Testis (tissue), 3 donors: ENCODE data around the gene ADAMTS12. TPM values are rescaled to one million over a fixed set of nuclear protein-coding genes. Genes with fewer than 3 reads are reported as not detected.

Experiments used
- DNase-seq: peaks from one replicate; pipeline ENCODE4 v3.0.0-alpha.2; 2019
- H3K27ac ChIP-seq, 2 donors: fragments of 200-600 bp; sonication (generic); one replicate each; pipeline ENCODE4 v1.5.1; 2019
- H3K27me3 ChIP-seq: fragments of 200-600 bp; sonication (generic); one replicate; pipeline ENCODE4 v1.5.1; 2019
- H3K36me3 ChIP-seq: fragments of 200-600 bp; sonication (generic); one replicate; pipeline ENCODE4 v1.5.1; 2017; ENCODE audit warnings: low read depth; ENCODE audit errors: missing control alignments
- H3K4me1 ChIP-seq: fragments of 200-600 bp; sonication (generic); one replicate; pipeline ENCODE4 v1.5.1; 2019
- H3K4me3 ChIP-seq, 2 donors: fragments of 200-600 bp; sonication (generic); one replicate each; pipeline ENCODE4 v1.5.1; 2017 to 2019
- H3K9me3 ChIP-seq: fragments of 200-600 bp; sonication (generic); one replicate; pipeline ENCODE4 v1.5.1; 2017
- CTCF ChIP-seq, 3 experiments: fragments of 450-650 bp in 2 of 3; fragments of 200-600 bp in 1 of 3; sonication (generic) in 1 of 3; IDR thresholded peaks; one replicate each; pipeline ENCODE4 v1.5.1; 2016 to 2019; ENCODE audit warnings: antibody characterized with exemption in 3 of 3, mild to moderate bottlenecking in 2 of 3, moderate library complexity in 1 of 3
- POLR2A ChIP-seq: fragments of 450-650 bp; IDR thresholded peaks from one replicate; pipeline ENCODE4 v1.6.1; 2017; ENCODE audit warnings: antibody characterized with exemption, mild to moderate bottlenecking, moderate library complexity
- WGBS, 2 donors: methylation state at CpG; one replicate each; pipeline ENCODE4 v1.1.5; 2018; 5-methylcytosine and 5-hydroxymethylcytosine counted together
- intact Hi-C: fragments of 100-400 bp; cut with DNase I; formaldehyde crosslinking; loops from one replicate; pipeline ENCODE4 v1.15.1; 2023; ENCODE audit warnings: low total_unique reads
- polyA plus RNA-seq: library from polyadenylated mRNA; stranded (reverse); fragments of 350-450 nt; fragmentation: Illumina TruSeq; extraction: RNeasy Lipid Tissue Mini Kit (QIAGEN cat#74804); gene quantifications from one replicate; pipeline ENCODE4 v1.2.3, GENCODE V29; 2014; ENCODE audit warnings: low read depth, low replicate concordance; ENCODE audit not compliant: insufficient read depth
- total RNA-seq, 2 donors: library from RNA; depleted of rRNA; stranded (reverse); fragments of >200 nt; gene quantifications; one replicate each; pipeline ENCODE4 v1.2.3, GENCODE V29; 2016

The ADAMTS12 gene
- total and polyA plus RNA-seq, 3 donors from 2014 or later, result 4.9 to 9.3 (median 7.5) TPM

DNA sequence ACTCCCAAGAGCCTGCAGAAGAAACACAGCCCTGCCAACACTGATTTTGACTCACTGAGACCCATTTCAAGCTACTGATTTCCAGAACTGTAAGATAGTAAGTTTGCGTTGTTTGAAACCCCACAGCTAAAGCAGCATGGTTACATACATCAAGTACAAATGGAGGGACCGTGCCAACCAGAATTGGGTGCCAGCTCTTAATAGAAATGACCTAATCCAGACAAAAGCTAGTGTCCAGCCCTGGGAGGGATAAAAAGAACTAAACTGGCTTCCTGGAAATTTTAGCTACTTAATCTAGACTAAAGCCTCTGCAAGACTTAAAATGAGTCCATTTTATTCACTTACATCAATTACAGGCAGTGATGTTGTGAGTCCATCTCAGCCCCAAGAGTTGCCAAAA lies 122.6 kb downstream of the ADAMTS12 start:
- Histone ChIP-seq H3K4me1 (peaks cover 19% of the 10 kb centered on the region), H3K9me3 (no peaks in the 10 kb centered on the region), H3K27me3 (no peaks in the 10 kb centered on the region), H3K36me3 (no peaks in the 10 kb centered on the region), H3K4me3 (no peak overlapping the region), H3K27ac (no peak overlapping the region)
- 88 to 90% methylated on average over 2 of the region's 2 CpGs for WGBS, 2 donors
- no peak for DNase-seq
- intact Hi-C loops, result no loop called here
- no peak for TF ChIP-seq CTCF (IDR thresholded peaks at IDR 0.05)
- no peak for TF ChIP-seq POLR2A

DNA sequence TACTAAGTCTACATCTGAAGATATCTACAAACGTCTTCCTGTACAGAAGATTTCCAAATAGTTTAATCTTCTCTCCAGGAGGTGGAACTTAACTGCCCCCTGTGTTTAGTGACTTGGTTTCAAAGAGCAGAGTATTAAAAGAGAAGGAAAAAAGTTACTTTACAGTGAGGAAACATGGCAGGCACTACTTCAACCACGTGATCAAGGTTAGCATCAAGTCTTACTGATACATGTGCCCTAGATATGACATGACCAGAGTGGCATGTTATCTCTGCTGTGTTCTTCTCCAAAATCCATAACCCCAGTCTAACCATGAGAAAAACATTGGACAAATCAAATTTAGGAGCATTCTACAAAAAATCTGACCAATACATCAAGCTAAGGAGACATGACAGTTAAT lies 125.8 kb downstream of the ADAMTS12 start:
- Histone ChIP-seq H3K27ac (no peak overlapping the region), H3K4me3 (no peak overlapping the region), H3K4me1 (no peaks in the 10 kb centered on the region), H3K36me3 (no peaks in the 10 kb centered on the region), H3K27me3 (no peaks in the 10 kb centered on the region), H3K9me3 (no peaks in the 10 kb centered on the region)
- DNase-seq, result no peak
- 77 to 81% methylated on average over 2 of the region's 2 CpGs for WGBS, 2 donors
- no peak for TF ChIP-seq POLR2A
- no peak for TF ChIP-seq CTCF (IDR thresholded peaks at IDR 0.05)
- intact Hi-C loops, result no loop called here

DNA sequence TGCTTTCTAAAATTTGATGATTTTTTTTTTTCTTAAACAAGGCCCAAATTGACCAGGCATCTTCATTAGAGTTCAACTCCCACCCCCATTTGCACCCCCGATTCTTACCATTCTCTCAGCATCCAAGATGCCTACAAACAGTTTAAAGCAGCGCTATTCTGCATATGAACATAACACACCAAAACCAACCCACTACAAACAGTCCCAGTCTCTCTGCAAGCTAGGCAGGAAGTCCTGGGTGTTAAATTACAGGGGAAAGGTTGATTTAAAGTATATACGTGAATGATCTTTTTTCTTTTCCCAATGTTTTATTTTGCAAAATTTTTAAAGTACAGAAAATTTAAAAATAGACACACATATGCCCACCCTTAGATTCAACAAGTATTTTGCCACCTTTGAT lies 127.0 kb downstream of the ADAMTS12 start:
- DNase-seq, result no peak
- TF ChIP-seq POLR2A, result no peak
- TF ChIP-seq CTCF (IDR thresholded peaks at IDR 0.05), result no peak
- no peaks in the 10 kb centered on the region for H3K36me3 ChIP-seq
- no peaks in the 10 kb centered on the region for H3K27me3 ChIP-seq
- H3K27ac ChIP-seq, result no peak overlapping the region
- no peak overlapping the region for H3K4me3 ChIP-seq
- no peaks in the 10 kb centered on the region for H3K9me3 ChIP-seq
- intact Hi-C loops, result no loop called here
- no peaks in the 10 kb centered on the region for H3K4me1 ChIP-seq
- WGBS, 2 donors, result 84 to 85% methylated on average over 3 of the region's 3 CpGs

DNA sequence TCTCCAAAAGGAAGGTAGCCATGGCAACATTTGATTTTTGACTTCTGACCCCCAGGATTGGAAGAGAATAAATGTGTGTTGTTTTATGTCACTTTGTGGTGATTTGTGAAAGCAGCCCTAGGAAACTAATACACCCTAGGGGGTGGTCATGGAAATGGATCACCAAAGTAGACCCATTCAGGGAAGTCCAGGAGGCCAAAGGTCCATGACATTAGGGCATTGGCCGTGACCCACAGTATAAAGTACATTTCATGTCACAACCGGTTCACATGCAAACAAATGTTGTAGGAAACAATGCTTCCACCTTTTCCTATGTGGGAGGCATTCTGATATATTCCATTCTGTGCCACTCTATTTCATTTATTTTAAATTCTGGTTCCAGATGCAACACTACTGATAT lies 128.4 kb downstream of the ADAMTS12 start:
- intact Hi-C loops, result no loop called here

More for the DNA sequence above, 128.4 kb downstream of the ADAMTS12 start:
- H3K27ac ChIP-seq, result no peak overlapping the region
- H3K36me3 ChIP-seq, result no peaks in the 10 kb centered on the region
- no peak for DNase-seq
- H3K4me1 ChIP-seq, result no peaks in the 10 kb centered on the region
- TF ChIP-seq POLR2A, result no peak
- TF ChIP-seq CTCF (IDR thresholded peaks at IDR 0.05), result no peak
- no peaks in the 10 kb centered on the region for H3K27me3 ChIP-seq
- WGBS, 2 donors, result 81 to 90% methylated on average over 2 of the region's 2 CpGs
- H3K9me3 ChIP-seq, result no peaks in the 10 kb centered on the region
- H3K4me3 ChIP-seq, result no peak overlapping the region
